Dendritic cell treated with granulocyte-macrophage colony-stimulating factor and Interleukin-4, amounts not matched to agents 40 ng/mL and 50 ng/mL, for 4 days (primary cell): ENCODE data around the gene SSUH2.

Experiments used
- H3K27ac Mint-ChIP-seq: one replicate; pipeline ENCODE4 v1.8.0; 2022; ENCODE audit warnings: mild to moderate bottlenecking, mixed read lengths
- H3K27me3 Mint-ChIP-seq: one replicate; pipeline ENCODE4 v1.8.0; 2022; ENCODE audit warnings: mild to moderate bottlenecking, mixed read lengths
- H3K36me3 Mint-ChIP-seq: one replicate; pipeline ENCODE4 v1.8.0; 2022; ENCODE audit warnings: low read depth, mixed read lengths
- H3K4me1 Mint-ChIP-seq: one replicate; pipeline ENCODE4 v1.8.0; 2022; ENCODE audit warnings: low read depth, mixed read lengths
- H3K4me3 Mint-ChIP-seq: one replicate; pipeline ENCODE4 v1.8.0; 2022; ENCODE audit warnings: mild to moderate bottlenecking, moderate library complexity, mixed read lengths
- H3K9me3 Mint-ChIP-seq: one replicate; pipeline ENCODE4 v1.8.0; 2022; ENCODE audit warnings: mixed read lengths
- intact Hi-C: fragments of 100-400 bp; cut with micrococcal nuclease; formaldehyde crosslinking; loops from one replicate; pipeline ENCODE4 v1.15.0; 2022

SSUH2 gene

DNA sequence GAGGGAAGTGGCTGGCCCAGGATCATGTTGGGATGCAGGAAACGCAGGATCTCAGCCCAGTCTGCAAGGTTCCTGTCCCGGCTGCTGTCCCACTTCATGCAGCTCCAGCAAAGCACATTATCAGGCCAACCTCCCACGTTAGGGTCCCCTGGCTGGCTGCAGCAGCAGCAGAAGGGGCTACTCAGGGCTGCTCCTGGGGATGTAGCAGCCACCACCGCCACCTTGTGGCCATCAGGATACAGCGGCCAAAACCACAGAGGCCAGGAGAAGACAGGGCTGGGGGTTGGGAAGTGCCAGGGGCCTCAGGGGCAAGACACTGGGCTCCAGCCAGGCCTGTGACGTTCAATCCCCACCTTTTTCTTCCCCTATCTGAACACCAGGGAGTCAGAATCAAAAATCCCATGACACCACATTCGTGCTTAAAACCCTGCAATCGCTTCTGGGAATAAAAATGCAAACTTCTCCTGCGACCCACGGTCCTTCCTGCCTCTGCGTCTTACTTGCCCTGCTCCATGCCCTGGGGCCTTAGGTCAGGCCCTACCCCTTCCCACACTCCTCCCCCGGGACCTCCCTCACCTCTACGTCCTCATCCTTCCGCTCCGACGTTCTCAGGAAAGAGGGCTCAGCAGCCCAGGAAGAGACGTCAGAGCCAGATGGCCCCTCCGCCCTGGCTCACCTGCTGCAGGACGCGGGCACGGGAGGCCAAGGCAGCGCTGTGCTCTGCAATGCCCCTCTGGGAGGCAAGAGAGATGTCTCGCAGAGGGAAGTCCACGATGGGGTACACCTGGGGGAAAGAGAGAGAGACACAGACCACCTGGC lies 21.5 kb downstream of the SSUH2 start:
- peak overlapping the region; percentile 44 for H3K4me3 Mint-ChIP-seq
- no peaks in the 10 kb centered on the region for H3K36me3 Mint-ChIP-seq
- peaks cover 8% of the 10 kb centered on the region for H3K9me3 Mint-ChIP-seq
- peak overlapping the region; percentile 10 for H3K27ac Mint-ChIP-seq
- intact Hi-C loops: loop anchor here (1.0 to 5.0 kb wide), 3 partner anchors 141 to 206 kb away; no protein-coding TSS in a partner anchor
- peaks cover 13% of the 10 kb centered on the region for H3K27me3 Mint-ChIP-seq
- peaks cover 16% of the 10 kb centered on the region for H3K4me1 Mint-ChIP-seq

DNA sequence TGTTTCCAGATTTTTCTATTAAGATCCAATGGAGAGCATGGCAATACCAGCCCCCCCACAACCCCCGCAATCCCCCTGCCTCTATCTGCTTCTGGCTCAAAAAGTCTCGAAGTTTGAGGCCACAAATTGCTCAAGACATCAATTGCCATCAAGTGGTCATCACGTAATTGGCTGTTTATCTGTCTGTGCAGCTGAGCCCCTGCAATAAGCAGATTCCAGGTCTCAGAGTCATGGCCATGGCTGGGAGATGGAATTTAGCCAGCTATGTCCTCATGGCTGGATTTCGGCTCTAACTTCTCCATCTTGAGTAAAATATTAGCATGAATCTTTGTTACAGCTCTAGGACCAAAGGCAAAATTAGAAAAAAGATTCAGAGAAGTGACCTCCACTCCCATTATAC lies 22.7 kb downstream of the SSUH2 start:
- Mint-ChIP-seq H3K27me3 (peaks cover 13% of the 10 kb centered on the region), H3K4me1 (peaks cover 11% of the 10 kb centered on the region), H3K4me3 (no peak overlapping the region), H3K36me3 (no peaks in the 10 kb centered on the region), H3K27ac (no peak overlapping the region), H3K9me3 (peaks cover 8% of the 10 kb centered on the region)
- intact Hi-C loops: loop anchor here (5.0 kb wide), 1 partner anchor 140 kb away; no protein-coding TSS in a partner anchor

DNA sequence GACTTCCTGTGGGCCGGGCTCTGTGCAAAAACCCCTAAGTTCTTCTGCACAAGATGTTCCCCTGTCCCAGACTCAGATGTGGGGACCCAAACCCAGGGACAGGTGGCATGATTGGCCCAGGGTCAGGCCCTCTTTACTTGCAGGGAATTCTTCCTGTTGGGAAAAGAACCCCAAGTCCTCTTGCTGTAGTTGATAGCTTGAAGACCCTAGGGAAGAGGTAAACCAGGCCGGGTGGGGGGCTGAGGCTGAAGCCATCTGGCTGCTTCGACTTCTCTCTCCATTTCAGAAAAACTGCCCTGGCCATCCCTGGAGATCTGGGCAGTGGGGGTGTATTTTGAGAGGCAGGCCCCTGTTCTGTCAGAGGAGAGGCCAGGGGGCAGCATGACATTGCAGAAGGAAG lies 23.5 kb downstream of the SSUH2 start:
- peaks cover 13% of the 10 kb centered on the region for H3K27me3 Mint-ChIP-seq
- H3K27ac Mint-ChIP-seq: no peak overlapping the region
- no peak overlapping the region for H3K4me3 Mint-ChIP-seq
- peaks cover 11% of the 10 kb centered on the region for H3K4me1 Mint-ChIP-seq
- intact Hi-C loops: loop anchor here (5.0 kb wide), 1 partner anchor 139 kb away; no protein-coding TSS in a partner anchor
- H3K36me3 Mint-ChIP-seq: no peaks in the 10 kb centered on the region
- H3K9me3 Mint-ChIP-seq: peaks cover 8% of the 10 kb centered on the region

DNA sequence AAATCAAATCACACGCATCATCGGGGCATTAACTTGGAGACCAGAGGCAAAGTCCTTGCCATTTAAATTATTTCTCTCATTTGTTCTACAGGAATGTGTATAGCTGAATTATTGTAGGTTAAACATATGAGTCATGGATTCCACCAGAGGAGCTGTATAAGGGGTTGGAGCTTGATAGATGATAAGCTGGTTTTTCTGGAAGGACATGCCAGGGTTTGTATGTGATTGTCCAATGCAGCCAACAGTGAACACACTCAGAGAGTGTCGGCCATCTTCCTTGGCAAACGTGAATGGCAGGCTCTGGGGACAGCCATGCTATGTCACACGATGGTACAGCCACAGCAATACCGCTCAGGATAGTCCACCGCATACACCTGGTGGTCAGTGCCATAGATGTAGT lies 25.1 kb downstream of the SSUH2 start:
- peaks cover 8% of the 10 kb centered on the region for H3K9me3 Mint-ChIP-seq
- no peak overlapping the region for H3K4me3 Mint-ChIP-seq
- peaks cover 11% of the 10 kb centered on the region for H3K4me1 Mint-ChIP-seq
- intact Hi-C loops: no loop called here
- no peaks in the 10 kb centered on the region for H3K36me3 Mint-ChIP-seq
- no peak overlapping the region for H3K27ac Mint-ChIP-seq
- H3K27me3 Mint-ChIP-seq: peaks cover 8% of the 10 kb centered on the region

DNA sequence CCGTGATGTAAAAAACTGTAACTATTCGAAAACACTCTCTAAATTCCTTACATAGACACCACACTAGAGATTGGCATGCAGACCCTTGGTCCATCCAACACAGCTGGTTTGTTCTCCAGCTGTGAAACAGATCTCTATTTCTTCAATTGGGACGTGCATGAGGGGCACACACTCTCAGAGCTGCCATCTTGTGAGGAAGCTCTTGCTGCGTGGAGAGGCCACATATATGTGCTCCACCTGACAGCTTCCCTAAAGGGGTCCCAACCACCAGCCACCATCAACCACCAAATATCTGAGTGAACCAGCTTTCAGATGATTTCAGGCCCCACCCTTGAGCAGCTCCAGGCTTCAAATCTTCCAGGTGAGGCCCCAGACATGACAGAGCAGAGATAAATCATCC lies 25.6 kb downstream of the SSUH2 start:
- Mint-ChIP-seq H3K27ac (no peak overlapping the region), H3K36me3 (no peaks in the 10 kb centered on the region)

DNA sequence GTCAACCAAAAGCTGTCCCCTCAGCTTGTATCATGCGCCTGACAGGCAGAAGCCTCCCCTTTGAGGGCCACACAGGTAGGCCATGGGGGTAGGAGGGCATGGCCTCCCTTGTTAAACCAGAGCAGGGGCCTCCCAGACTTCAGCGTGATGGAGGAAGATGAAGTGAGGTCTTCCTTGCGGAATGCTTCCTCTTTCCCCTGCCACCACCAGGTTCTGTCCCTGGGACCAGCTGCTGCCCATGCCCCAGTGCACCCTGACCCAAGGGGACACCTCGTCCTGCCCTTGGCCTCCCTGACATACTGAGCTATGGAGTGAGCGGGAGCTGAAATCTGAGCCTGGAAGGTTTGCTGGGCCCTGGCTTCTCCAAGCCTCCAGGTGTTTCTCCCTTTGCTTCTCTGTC lies 26.7 kb downstream of the SSUH2 start:
- Mint-ChIP-seq H3K27me3 (no peaks in the 10 kb centered on the region), H3K9me3 (peaks cover 8% of the 10 kb centered on the region), H3K36me3 (no peaks in the 10 kb centered on the region), H3K4me1 (peaks cover 4% of the 10 kb centered on the region), H3K4me3 (no peak overlapping the region), H3K27ac (no peak overlapping the region)
- intact Hi-C loops: no loop called here

More for the DNA sequence above, 25.6 kb downstream of the SSUH2 start:
- H3K27me3 Mint-ChIP-seq: peaks cover 5% of the 10 kb centered on the region
- H3K4me3 Mint-ChIP-seq: no peak overlapping the region
- H3K4me1 Mint-ChIP-seq: peaks cover 11% of the 10 kb centered on the region
- H3K9me3 Mint-ChIP-seq: peaks cover 8% of the 10 kb centered on the region
- intact Hi-C loops: no loop called here

DNA sequence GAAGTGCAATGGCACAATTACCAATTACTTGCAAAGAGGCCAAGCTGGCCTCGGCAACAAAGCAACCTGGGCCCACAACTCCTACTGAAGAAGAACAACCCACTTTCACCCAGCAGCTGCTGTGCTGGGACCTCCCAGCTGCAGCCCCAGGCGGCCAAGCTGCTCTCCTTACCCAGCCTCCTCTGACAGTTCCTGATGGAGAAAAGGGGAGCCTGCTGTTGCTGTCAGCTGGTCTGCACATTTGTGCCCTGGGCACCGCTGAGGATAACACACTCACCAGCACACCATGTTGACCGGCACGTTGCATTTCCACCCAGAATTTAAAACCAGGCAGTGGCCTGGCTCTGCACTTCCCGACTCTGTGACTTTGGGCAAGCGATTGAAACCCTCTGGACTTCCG lies 33.6 kb downstream of the SSUH2 start:
- peaks cover 16% of the 10 kb centered on the region for H3K27me3 Mint-ChIP-seq
- H3K9me3 Mint-ChIP-seq: no peaks in the 10 kb centered on the region
- no peaks in the 10 kb centered on the region for H3K36me3 Mint-ChIP-seq
- peaks cover 13% of the 10 kb centered on the region for H3K4me1 Mint-ChIP-seq
- H3K27ac Mint-ChIP-seq: no peak overlapping the region
- intact Hi-C loops: no loop called here
- no peak overlapping the region for H3K4me3 Mint-ChIP-seq

DNA sequence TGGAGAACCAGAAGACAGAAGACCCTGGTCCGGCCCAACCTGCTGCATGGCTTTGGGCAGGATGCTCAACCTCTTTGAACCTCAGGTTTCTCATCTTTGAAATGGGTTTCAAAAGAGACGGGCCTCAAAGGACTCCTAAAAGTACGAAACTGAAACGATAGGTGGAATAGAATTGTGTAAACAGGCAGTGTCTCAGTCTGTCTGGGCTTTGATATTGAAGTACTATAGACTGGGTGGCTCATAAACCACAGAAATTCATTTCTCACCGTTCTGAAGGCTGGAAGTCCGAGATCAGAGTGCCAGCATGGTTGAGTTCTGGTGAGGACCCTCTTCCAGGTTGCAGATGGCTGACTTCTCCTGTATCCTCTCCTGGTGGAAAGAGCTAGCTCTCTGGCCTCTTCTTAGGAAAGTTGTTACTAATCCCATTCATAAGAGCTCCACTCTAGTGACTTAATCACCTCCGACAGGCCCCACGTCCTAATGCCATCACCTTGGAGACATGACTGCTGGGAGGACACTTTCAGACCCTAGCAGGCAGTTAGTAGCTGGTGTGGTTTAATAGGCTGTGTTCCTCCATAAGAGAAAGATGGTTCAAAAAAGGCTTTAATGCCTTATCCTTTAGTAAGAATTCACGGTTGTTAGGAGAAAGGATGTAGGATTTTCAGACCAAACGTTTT lies 35.7 kb downstream of the SSUH2 start:
- Mint-ChIP-seq H3K9me3 (no peaks in the 10 kb centered on the region), H3K36me3 (no peaks in the 10 kb centered on the region), H3K27ac (no peak overlapping the region), H3K4me1 (peaks cover 24% of the 10 kb centered on the region), H3K27me3 (peaks cover 16% of the 10 kb centered on the region), H3K4me3 (no peak overlapping the region)
- intact Hi-C loops: no loop called here

DNA sequence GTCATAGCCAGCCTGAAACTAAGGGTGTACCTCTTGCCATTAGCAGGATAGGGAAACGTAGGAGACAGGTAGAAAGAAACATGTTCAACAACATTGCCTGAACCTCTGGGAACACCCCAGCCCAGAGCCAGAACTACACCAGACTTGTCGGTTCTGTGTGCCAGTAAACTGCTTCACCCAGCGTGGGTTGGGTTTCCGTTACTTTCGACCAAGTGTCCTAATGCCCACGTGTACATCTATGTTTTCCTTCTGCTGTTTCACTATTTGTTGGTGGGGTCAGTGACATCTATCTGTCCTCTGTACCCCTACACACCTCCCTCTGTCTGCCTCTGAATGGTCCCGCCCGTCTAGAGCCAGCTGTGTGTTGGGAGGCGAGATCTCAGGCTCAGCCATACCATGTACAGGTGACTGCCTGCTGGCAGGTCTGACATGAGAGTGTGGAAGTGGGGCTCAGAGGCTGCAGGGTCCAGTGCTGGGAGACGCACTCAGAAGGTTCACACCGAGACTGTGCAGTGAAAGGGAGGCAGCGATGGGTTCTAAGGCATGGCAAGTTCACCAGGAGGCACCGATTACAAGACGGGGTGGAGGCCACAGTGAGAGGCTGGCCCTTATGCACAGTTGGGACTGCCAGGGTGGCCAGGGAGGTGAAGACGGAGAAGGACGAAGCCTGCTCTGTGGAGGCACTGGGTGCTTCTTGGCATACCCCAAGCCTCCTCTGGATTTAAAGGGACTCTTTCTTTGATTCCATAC lies 36.4 kb downstream of the SSUH2 start:
- Mint-ChIP-seq H3K36me3 (no peaks in the 10 kb centered on the region), H3K4me1 (peaks cover 24% of the 10 kb centered on the region), H3K27ac (no peak overlapping the region), H3K9me3 (no peaks in the 10 kb centered on the region), H3K27me3 (peaks cover 16% of the 10 kb centered on the region), H3K4me3 (no peak overlapping the region)
- intact Hi-C loops: no loop called here

DNA sequence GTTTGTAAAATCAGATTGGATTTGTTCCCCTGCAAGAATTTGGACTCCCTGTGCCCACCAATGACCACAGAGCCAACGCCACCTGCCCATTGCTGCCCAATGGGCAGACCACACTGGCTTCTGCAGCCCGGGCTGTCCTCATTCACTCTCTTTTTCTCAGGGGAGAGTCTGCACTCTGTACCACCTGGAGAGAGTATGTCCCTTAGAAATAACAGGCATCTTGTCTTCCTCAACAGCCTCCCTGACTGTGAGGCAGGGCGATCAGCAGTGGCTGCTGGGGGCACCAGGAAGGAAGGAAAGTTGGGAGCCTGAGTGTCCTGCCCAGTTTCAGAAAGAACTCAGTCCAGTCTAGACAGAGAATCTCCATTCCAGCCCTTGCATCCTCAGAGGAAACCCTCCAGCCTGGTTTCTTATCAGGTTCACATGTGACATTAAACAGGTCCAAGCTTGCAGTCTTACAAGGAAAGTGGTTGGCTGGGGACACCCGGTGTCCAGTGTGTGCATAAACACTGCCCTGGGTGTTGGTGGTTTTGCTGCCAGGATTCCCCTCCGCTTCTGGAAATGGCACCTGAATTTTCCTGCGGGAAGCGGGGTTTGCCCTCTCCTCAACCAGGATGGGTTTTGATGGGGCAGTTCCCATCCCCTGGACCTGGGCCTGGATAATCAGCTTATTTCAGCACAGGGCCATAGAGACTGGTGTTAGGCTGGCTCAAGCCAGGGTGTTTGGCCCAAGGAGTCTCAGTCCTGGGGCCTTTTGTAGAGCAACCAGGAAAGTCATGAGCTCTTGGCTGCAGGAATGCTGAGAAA lies 37.2 kb downstream of the SSUH2 start:
- H3K9me3 Mint-ChIP-seq: no peaks in the 10 kb centered on the region
- peaks cover 24% of the 10 kb centered on the region for H3K4me1 Mint-ChIP-seq
- intact Hi-C loops: loop anchor here (1.0 to 2.0 kb wide), 2 partner anchors 127 to 165 kb away; no protein-coding TSS in a partner anchor
- H3K27me3 Mint-ChIP-seq: peaks cover 18% of the 10 kb centered on the region
- H3K4me3 Mint-ChIP-seq: no peak overlapping the region
- H3K27ac Mint-ChIP-seq: no peak overlapping the region
- no peaks in the 10 kb centered on the region for H3K36me3 Mint-ChIP-seq

DNA sequence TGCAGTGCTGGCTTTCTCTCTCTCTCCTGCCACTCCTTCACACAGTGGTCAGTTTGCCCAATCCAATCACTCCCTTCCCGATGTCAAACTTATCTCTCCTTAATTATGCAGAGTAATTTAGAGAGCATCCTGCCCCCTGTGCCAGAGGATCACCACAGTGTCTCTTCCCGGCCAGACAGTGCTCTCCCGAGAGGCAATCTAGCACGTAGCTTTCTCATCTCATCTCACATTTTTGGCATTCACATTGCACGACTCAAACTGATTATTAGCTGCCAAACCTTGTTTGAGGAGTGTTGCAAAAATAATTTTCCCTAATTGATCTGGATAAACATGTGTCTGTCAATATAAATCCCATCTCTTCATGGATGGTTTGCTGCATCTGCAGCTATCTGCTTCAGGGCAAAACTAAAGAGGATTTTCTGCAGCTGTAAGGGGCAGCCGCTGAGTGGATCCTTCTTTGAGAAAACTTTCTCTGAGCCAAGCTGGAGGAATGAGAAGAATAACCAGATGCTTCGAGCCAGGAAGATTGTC lies 37.8 kb downstream of the SSUH2 start:
- H3K4me3 Mint-ChIP-seq: no peak overlapping the region
- no peaks in the 10 kb centered on the region for H3K36me3 Mint-ChIP-seq
- H3K27me3 Mint-ChIP-seq: peaks cover 18% of the 10 kb centered on the region
- peaks cover 24% of the 10 kb centered on the region for H3K4me1 Mint-ChIP-seq
- no peaks in the 10 kb centered on the region for H3K9me3 Mint-ChIP-seq
- H3K27ac Mint-ChIP-seq: no peak overlapping the region
- intact Hi-C loops: loop anchor here (1.0 to 2.0 kb wide), 2 partner anchors 126 to 164 kb away; no protein-coding TSS in a partner anchor

DNA sequence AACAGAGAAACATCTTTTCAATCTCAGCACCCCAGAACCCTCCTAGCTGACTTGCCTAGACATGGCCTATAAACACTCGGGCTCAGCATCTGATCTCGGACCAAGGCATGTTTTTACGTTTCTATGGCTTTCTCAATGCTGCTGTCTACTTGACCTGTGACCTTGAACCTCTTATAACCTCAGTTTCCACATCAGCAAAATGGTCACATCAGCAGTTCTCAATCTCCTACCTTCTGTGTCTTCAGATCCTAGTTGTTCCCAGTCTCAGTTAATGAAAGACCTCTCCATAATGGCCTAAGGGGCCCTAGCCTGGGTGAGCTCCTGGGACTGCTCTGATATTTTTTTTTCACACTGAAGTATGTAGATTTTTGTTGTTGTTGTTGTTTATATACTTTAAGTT lies 39.6 kb downstream of the SSUH2 start:
- intact Hi-C loops: no loop called here
- Mint-ChIP-seq H3K27me3 (peaks cover 17% of the 10 kb centered on the region), H3K9me3 (no peaks in the 10 kb centered on the region), H3K27ac (peak overlapping the region; percentile 55), H3K36me3 (no peaks in the 10 kb centered on the region), H3K4me3 (no peak overlapping the region), H3K4me1 (peaks cover 24% of the 10 kb centered on the region)

DNA sequence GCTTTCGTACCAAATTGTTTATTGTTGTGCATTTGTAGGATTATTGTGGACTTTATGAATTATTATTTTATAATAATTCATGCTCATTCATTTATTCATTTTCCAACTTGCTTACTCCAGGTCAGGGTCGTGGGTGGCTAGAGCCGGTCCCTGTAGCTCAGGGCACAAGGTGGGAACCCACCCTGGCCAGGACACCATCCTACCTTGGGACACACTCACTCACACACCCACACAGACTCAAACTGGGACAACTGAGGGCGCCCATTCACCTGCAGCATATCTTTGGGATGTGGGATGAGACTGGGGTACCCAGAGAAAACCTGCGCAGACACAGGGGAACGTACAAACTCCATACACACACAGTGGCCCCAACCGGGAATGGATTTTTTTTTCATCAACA lies 40.6 kb downstream of the SSUH2 start:
- no peak overlapping the region for H3K4me3 Mint-ChIP-seq
- no peak overlapping the region for H3K27ac Mint-ChIP-seq
- peaks cover 20% of the 10 kb centered on the region for H3K4me1 Mint-ChIP-seq
- H3K36me3 Mint-ChIP-seq: no peaks in the 10 kb centered on the region
- no peaks in the 10 kb centered on the region for H3K9me3 Mint-ChIP-seq
- intact Hi-C loops: no loop called here
- peaks cover 16% of the 10 kb centered on the region for H3K27me3 Mint-ChIP-seq
